Colonic mucosa (tissue), 4 donors: Measurements from ENCODE around the gene POLQ. TPM values are rescaled to one million over a fixed set of nuclear protein-coding genes. Genes with fewer than 3 reads are reported as not detected.
"Not testable (repeated sequence)": the region's sequence is repeated elsewhere in the genome, so short reads cannot be mapped to it uniquely, and the experiment has no call there.

Experiments
- DNase-seq: peaks from one replicate; pipeline ENCODE4 v3.0.0-alpha.2; 2020
- H3K27ac ChIP-seq: fragments of 200-600 bp; one replicate; pipeline ENCODE4 v1.8.0; 2021
- H3K27me3 ChIP-seq: fragments of 200-600 bp; one replicate; pipeline ENCODE4 v1.8.0; 2021
- H3K36me3 ChIP-seq: fragments of 200-600 bp; one replicate; pipeline ENCODE4 v1.8.0; 2021
- H3K4me1 ChIP-seq: fragments of 200-600 bp; one replicate; pipeline ENCODE4 v1.8.0; 2021; ENCODE audit warnings: mild to moderate bottlenecking
- H3K4me3 ChIP-seq: fragments of 200-600 bp; one replicate; pipeline ENCODE4 v1.8.0; 2021
- H3K9ac ChIP-seq, 2 donors: one replicate each; pipeline ENCODE4 v1.7.0; 2013; ENCODE audit warnings: control low read depth in 2 of 2, low read depth in 2 of 2, low read length in 2 of 2
- H3K9me3 ChIP-seq: fragments of 200-600 bp; one replicate; pipeline ENCODE4 v1.8.0; 2021
- intact Hi-C: fragments of 100-400 bp; cut with DNase I; formaldehyde crosslinking; loops from one replicate; pipeline ENCODE4 v1.14.1; 2022
- total RNA-seq, 2 donors: library from RNA; stranded (reverse); fragmentation: NEBNext Ultra II Directional in 1 of 2; extraction: Animal tissue kit (Norgen Biotek cat#: 25700) in 1 of 2; gene quantifications; one replicate each; pipeline ENCODE4 v1.2.1, GENCODE V29; 2021
- TF ChIP-seq, protein P1 (sequence below): fragments of 200-600 bp; IDR thresholded peaks from one replicate; pipeline ENCODE4 v1.8.0; 2022; ENCODE audit warnings: antibody characterized with exemption, mild to moderate bottlenecking
- donor health status: healthy.
- donor health status: DM: no; HTN: no; CAD: no.
- donor health status: DM: no; HTN: no; CAD: no.

The POLQ gene
- total RNA-seq, 2 donors from 2014 or later, result 2.9 to 12.5 TPM

DNA sequence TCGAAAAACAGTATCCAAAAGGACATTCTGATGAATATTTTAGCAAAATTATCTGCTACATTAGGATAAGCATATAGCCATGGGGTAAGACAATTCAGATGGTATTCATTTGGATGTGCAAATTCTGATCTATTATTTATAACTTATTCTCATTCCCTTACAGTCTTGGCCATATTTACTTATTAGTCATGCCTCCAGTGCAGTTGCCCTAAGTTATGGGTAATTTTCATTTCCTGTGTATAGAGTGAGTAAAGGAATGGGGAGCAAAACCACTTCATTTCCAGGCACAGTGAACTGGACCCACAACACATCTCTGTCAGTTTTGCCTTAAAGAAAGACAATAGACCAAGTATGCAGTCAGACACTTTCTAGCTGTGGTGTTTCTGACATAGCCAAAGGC, 134.3 kb downstream of the POLQ start:
- Histone ChIP-seq H3K9ac (no peak overlapping the region), H3K4me1 (no peaks in the 10 kb centered on the region), H3K4me3 (no peak overlapping the region), H3K27ac (no peak overlapping the region), H3K36me3 (no peaks in the 10 kb centered on the region), H3K27me3 (no peaks in the 10 kb centered on the region), H3K9me3 (no peaks in the 10 kb centered on the region)
- intact Hi-C loops, result no loop called here
- DNase-seq, result no peak
- TF ChIP-seq, protein P1, sequence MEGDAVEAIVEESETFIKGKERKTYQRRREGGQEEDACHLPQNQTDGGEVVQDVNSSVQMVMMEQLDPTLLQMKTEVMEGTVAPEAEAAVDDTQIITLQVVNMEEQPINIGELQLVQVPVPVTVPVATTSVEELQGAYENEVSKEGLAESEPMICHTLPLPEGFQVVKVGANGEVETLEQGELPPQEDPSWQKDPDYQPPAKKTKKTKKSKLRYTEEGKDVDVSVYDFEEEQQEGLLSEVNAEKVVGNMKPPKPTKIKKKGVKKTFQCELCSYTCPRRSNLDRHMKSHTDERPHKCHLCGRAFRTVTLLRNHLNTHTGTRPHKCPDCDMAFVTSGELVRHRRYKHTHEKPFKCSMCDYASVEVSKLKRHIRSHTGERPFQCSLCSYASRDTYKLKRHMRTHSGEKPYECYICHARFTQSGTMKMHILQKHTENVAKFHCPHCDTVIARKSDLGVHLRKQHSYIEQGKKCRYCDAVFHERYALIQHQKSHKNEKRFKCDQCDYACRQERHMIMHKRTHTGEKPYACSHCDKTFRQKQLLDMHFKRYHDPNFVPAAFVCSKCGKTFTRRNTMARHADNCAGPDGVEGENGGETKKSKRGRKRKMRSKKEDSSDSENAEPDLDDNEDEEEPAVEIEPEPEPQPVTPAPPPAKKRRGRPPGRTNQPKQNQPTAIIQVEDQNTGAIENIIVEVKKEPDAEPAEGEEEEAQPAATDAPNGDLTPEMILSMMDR, result no peak

DNA sequence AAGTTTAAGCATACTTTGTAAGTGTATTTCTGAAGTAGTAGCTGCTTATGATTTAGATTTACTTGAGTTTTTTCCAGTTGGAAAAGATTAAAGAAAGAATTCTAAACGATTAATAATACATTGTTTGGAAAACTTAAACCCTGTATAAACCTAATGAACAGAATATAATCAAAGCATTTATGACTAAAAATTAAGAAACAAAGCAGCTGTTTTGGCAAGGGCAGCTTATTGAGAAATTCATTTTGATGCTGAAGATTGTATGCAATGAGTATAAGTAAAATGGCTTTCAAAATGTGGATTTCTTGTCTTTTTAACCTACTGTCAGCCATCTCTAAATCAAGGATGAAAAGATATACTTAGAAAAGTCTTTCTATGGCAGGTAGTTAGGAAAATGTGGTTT, 140.2 kb downstream of the POLQ start:
- TF ChIP-seq, protein P1, result no peak
- H3K9me3 ChIP-seq, result no peaks in the 10 kb centered on the region
- intact Hi-C loops, result no loop called here
- no peaks in the 10 kb centered on the region for H3K27me3 ChIP-seq
- no peak overlapping the region for H3K9ac ChIP-seq
- H3K4me1 ChIP-seq, result no peaks in the 10 kb centered on the region
- H3K4me3 ChIP-seq, result no peak overlapping the region
- no peak overlapping the region for H3K27ac ChIP-seq
- DNase-seq, result no peak
- H3K36me3 ChIP-seq, result no peaks in the 10 kb centered on the region

DNA sequence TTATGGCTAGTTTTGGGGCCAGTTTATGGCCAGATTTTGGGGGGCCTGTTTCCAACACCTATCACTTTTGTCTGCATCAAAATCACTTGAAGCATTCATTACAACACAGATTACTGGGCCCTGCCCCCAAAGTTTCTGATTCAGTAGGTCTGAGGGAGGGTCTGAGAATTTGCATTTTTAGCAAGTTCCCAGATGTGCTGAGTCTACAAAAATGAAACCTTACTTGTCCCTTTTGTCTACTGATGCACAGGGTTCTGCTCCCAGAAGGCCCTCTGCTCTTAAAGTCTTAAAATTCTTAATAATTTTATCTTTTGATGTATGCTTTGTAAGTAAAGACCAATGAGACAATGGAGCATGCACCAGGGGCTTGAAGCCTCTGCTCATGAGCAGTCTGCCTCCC, 146.0 kb downstream of the POLQ start:
- TF ChIP-seq, protein P1, result no peak

DNA sequence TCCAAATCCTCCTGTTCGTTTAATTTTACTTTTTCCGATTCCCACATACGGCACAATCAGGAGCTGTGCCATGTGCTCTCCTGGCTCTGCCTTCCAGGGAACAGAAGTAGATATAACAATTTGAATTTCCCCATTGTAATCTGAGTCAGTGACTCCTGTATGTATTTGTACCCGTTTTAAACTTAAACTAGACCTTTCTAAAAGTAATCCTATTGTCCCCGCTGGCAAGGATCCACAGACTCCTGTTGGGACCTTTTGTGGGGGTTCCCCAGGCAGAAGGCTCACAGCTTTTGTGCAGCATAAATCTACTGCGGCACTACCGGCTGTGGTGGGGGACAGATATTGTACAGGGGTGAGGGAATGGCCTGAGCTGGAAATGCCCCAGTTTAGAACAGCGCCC, 147.7 kb downstream of the POLQ start:
- H3K9ac ChIP-seq, H3K4me3 ChIP-seq, H3K4me1 ChIP-seq, H3K9me3 ChIP-seq, DNase-seq, H3K27me3 ChIP-seq, H3K36me3 ChIP-seq, H3K27ac ChIP-seq, intact Hi-C loops: not testable (repeated sequence)

More for the DNA sequence above, 146.0 kb downstream of the POLQ start:
- no peaks in the 10 kb centered on the region for H3K4me1 ChIP-seq
- no peaks in the 10 kb centered on the region for H3K27me3 ChIP-seq
- no peak for DNase-seq
- intact Hi-C loops, result no loop called here
- no peak overlapping the region for H3K9ac ChIP-seq
- H3K4me3 ChIP-seq, result no peak overlapping the region
- H3K27ac ChIP-seq, result no peak overlapping the region
- no peaks in the 10 kb centered on the region for H3K9me3 ChIP-seq
- H3K36me3 ChIP-seq, result no peaks in the 10 kb centered on the region

DNA sequence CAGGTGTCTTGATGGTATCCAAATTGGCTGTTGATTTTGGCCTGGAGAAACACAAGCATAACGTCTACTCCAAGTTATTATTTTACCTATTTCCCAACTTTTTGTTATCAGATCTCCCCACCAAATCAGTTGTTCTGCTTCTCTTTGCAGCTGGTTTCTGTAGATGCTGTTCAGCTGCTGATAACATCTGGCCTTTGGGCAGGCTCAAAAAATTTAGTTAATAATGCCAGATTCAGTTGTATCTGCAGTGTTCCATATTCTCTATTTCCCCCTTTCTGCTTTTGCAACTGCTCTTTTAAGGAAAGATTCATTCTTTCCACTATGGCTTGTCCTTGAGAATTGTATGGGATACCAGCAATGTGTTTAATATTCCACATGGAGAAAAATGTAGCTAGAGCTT, 149.8 kb downstream of the POLQ start:
- H3K36me3 ChIP-seq, H3K27ac ChIP-seq, H3K4me1 ChIP-seq, DNase-seq, H3K9ac ChIP-seq, H3K4me3 ChIP-seq, H3K9me3 ChIP-seq, H3K27me3 ChIP-seq, intact Hi-C loops: not testable (repeated sequence)

DNA sequence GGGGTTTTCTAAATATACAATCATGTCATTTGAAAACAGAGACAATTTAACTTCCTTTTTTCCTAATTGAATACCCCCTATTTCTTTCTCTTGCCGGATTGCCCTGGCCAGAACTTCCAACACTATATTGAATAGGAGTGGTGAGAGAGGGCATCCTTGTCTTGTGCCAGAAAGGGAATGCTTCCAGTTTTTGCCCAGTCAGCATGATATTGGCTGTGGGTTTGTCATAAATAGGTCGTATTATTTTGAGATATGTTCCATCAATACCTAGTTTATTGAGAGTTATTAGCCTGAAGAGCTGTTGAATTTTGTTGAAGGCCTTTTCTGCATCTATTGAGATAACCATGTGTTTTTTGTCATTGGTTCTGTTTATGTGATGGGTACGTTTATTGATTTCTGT, 157.5 kb downstream of the POLQ start:
- H3K36me3 ChIP-seq, H3K9ac ChIP-seq, H3K4me1 ChIP-seq, H3K27ac ChIP-seq, intact Hi-C loops, H3K4me3 ChIP-seq, DNase-seq, H3K27me3 ChIP-seq, H3K9me3 ChIP-seq: not testable (repeated sequence)

Other genes starting within 250 kb of the POLQ start
- not detected for gene ARGFX, start 22.0 kb upstream of the POLQ start, total RNA-seq
- not detected for gene FBXO40, start 47.4 kb upstream of the POLQ start, total RNA-seq
- 1 to 10 TPM; 9.2 to 10.0 TPM for gene HCLS1, start 114.9 kb upstream of the POLQ start, total RNA-seq
- 10 to 100 TPM; 47.2 to 75.6 TPM for gene GOLGB1, start 203.8 kb upstream of the POLQ start, total RNA-seq